ENCODE measurements around the gene CELA2B. TPM values are rescaled to one million over a fixed set of nuclear protein-coding genes. Genes with fewer than 3 reads are reported as not detected.

The CELA2B gene
- total and polyA plus RNA-seq, 2 donors from 2014 or later: not detected

DNA sequence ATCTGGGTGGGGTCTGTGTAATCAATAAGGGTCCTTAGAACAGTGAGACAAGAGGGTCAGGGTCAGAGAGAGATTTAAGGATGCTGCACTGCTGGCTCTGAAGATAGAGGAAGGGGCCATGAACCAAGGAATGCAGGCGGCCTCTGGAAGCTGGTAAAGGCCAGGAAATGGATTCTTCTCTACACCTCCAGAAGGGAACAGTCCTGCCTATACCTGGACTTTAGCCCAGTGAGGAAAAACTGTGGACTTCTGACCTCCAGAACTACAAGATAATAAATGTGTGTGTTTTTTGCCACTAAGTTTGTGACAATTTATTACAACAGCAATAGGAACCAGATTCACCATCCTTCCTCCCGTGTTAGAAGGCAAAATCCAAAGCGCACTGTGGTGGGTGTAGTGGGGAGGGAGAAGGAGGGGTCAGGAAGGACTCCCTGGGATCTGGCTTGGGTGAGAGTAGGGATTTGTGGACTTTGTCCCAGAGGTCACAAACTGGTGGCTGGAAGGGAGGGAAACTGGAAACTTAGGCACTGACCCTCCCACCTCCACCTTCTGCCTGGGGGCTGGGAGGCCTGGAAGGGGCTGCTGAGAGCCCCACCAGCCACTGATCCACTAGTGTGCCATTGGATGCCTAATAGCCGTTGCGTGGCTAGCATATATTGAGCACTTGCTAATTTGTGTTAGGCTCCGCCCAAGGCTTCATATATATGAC lies 24.7 kb upstream of the CELA2B start:
- DNase-seq (no peak), FAIRE-seq (no peak)
- TF ChIP-seq, protein P1, sequence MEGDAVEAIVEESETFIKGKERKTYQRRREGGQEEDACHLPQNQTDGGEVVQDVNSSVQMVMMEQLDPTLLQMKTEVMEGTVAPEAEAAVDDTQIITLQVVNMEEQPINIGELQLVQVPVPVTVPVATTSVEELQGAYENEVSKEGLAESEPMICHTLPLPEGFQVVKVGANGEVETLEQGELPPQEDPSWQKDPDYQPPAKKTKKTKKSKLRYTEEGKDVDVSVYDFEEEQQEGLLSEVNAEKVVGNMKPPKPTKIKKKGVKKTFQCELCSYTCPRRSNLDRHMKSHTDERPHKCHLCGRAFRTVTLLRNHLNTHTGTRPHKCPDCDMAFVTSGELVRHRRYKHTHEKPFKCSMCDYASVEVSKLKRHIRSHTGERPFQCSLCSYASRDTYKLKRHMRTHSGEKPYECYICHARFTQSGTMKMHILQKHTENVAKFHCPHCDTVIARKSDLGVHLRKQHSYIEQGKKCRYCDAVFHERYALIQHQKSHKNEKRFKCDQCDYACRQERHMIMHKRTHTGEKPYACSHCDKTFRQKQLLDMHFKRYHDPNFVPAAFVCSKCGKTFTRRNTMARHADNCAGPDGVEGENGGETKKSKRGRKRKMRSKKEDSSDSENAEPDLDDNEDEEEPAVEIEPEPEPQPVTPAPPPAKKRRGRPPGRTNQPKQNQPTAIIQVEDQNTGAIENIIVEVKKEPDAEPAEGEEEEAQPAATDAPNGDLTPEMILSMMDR (IDR thresholded peaks at IDR 0.05; ENCODE audit: borderline replicate concordance, extremely low read depth, insufficient read depth): no peak

DNA sequence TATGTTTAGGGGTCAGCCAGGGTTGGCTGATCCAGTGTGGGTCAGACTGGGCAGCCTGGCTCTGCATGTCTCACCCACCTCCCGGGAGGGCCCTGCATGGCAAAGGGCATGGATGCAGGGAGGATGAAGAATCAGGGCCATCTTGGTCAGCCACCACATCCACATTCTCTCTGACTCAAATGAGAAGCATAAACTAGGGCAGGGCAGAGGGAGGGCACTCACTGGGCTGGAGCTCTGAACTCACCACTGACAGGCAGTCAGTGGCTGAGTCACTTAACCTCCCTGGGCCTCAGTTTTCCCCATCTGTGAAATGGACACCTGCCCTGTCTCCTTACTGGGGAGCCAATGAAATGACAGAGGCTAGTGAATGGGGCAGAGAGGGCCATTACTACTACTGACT lies 23.7 kb upstream of the CELA2B start:
- no peaks in the 10 kb centered on the region for H3K4me1 ChIP-seq (ENCODE audit: control insufficient read depth in 2 of 3, insufficient read depth in 2 of 3, low read depth in 1 of 3, low read length in 3 of 3)

More for the DNA sequence above, 24.7 kb upstream of the CELA2B start:
- no peaks in the 10 kb centered on the region for H3K4me1 ChIP-seq (ENCODE audit: control insufficient read depth in 2 of 3, insufficient read depth in 2 of 3, low read depth in 1 of 3, low read length in 3 of 3)
- intact Hi-C loops (cut with DNase I): no loop called here
- no peak overlapping the region for H3K9ac ChIP-seq (ENCODE audit: low read length in 3 of 3)
- H3K36me3 ChIP-seq (ENCODE audit: control insufficient read depth in 2 of 3, insufficient read depth in 3 of 3, low read length in 3 of 3): no peaks in the 10 kb centered on the region
- H3K9me3 ChIP-seq (ENCODE audit: control insufficient read depth in 2 of 3, insufficient read depth in 1 of 3, low read length in 3 of 3): no peaks in the 10 kb centered on the region
- no peak overlapping the region for H3K27ac ChIP-seq (ENCODE audit: low read depth in 2 of 2, low read length in 2 of 2)
- H3K27me3 ChIP-seq (ENCODE audit: control insufficient read depth, insufficient read depth, low read length): no peaks in the 10 kb centered on the region
- no peak overlapping the region for H3K4me3 ChIP-seq (ENCODE audit: low read length in 3 of 3)

DNA sequence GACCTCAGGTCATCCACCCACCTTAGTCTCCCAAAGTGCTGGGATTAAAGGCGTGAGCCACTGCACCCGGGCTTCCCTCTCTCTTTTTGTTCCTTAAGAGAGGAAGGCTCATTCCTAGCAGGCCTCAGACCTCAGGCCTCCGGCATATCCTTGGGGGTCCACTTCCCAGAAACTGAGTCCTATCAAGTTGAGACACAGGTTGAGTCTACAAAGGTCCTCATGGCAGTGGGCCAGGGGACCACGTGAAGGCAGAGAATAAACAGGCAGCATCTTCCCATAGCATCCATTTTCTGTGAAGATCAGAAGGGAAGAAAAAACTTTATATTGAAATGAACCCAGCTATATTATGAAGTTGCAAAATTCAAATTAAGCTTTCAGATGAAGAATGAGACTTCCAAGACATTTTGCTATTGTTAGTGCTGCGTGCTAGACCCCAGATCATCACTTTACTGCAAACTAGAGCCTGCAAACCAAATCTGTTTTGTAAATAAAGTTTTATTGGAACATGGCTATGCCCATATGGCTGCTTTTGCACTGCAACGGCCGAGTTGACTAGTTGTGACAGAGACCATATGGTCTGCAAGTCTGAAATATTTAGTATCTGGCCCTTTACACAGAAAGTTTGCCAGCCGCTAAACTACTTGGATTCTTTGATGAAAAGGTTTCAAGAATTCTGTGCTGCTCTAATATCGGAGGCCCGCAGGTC lies 22.9 kb upstream of the CELA2B start:
- Histone ChIP-seq H3K4me1 (ENCODE audit: control insufficient read depth in 2 of 3, insufficient read depth in 2 of 3, low read depth in 1 of 3, low read length in 3 of 3) (no peaks in the 10 kb centered on the region), H3K9ac (ENCODE audit: low read length in 3 of 3) (no peak overlapping the region), H3K27ac (ENCODE audit: low read depth in 2 of 2, low read length in 2 of 2) (no peak overlapping the region), H3K27me3 (ENCODE audit: control insufficient read depth, insufficient read depth, low read length) (no peaks in the 10 kb centered on the region), H3K36me3 (ENCODE audit: control insufficient read depth in 2 of 3, insufficient read depth in 3 of 3, low read length in 3 of 3) (no peaks in the 10 kb centered on the region), H3K9me3 (ENCODE audit: control insufficient read depth in 2 of 3, insufficient read depth in 1 of 3, low read length in 3 of 3) (no peaks in the 10 kb centered on the region), H3K4me3 (ENCODE audit: low read length in 3 of 3) (no peak overlapping the region)
- DNase-seq (peak in 1 of 5 donors; percentile 32), FAIRE-seq (no peak)
- TF ChIP-seq, protein P1 (IDR thresholded peaks at IDR 0.05; ENCODE audit: borderline replicate concordance, extremely low read depth, insufficient read depth): no peak
- intact Hi-C loops (cut with DNase I): no loop called here

More for the DNA sequence above, 23.7 kb upstream of the CELA2B start:
- DNase-seq (no peak), FAIRE-seq (no peak)
- Histone ChIP-seq H3K9ac (ENCODE audit: low read length in 3 of 3) (no peak overlapping the region), H3K4me3 (ENCODE audit: low read length in 3 of 3) (no peak overlapping the region), H3K27me3 (ENCODE audit: control insufficient read depth, insufficient read depth, low read length) (no peaks in the 10 kb centered on the region), H3K27ac (ENCODE audit: low read depth in 2 of 2, low read length in 2 of 2) (no peak overlapping the region), H3K36me3 (ENCODE audit: control insufficient read depth in 2 of 3, insufficient read depth in 3 of 3, low read length in 3 of 3) (no peaks in the 10 kb centered on the region), H3K9me3 (ENCODE audit: control insufficient read depth in 2 of 3, insufficient read depth in 1 of 3, low read length in 3 of 3) (no peaks in the 10 kb centered on the region)
- intact Hi-C loops (cut with DNase I): no loop called here
- TF ChIP-seq, protein P1 (IDR thresholded peaks at IDR 0.05; ENCODE audit: borderline replicate concordance, extremely low read depth, insufficient read depth): no peak
